Endodermal cell (in vitro differentiated cells): ENCODE results near the gene SLC37A4. TPM values are rescaled to one million over a fixed set of nuclear protein-coding genes. Genes with fewer than 3 reads are reported as not detected.
A peak's percentile ranks its signal among the peaks of the same experiment; 100 is the strongest.

Source experiments
- DNase-seq: peaks from one replicate; pipeline ENCODE4 v3.0.0-alpha.2; 2017
- H3K27ac ChIP-seq: 2 replicates; pipeline ENCODE4 v1.5.1; 2013; ENCODE audit warnings: mild to moderate bottlenecking, low read depth, low read length, moderate library complexity
- H3K27me3 ChIP-seq: 2 replicates; pipeline ENCODE4 v1.6.1; 2013; ENCODE audit warnings: mild to moderate bottlenecking, low read length, moderate library complexity; ENCODE audit not compliant: insufficient read depth, control insufficient read depth, poor library complexity, severe bottlenecking
- H3K36me3 ChIP-seq: 2 replicates; pipeline ENCODE4 v1.7.0; 2013; ENCODE audit warnings: mild to moderate bottlenecking, low read length, moderate library complexity; ENCODE audit not compliant: control insufficient read depth, insufficient read depth
- H3K4me1 ChIP-seq: one replicate; pipeline ENCODE4 v1.7.0; 2013; ENCODE audit warnings: low read length; ENCODE audit not compliant: control insufficient read depth, insufficient read depth
- H3K4me3 ChIP-seq: 2 replicates; pipeline ENCODE4 v1.5.1; 2013; ENCODE audit warnings: mild to moderate bottlenecking, low read length, moderate library complexity
- H3K9ac ChIP-seq: 2 replicates; pipeline ENCODE4 v1.6.1; 2013; ENCODE audit warnings: mild to moderate bottlenecking, low read length, moderate library complexity; ENCODE audit not compliant: poor library complexity, severe bottlenecking; ENCODE audit errors: extremely low read depth
- H3K9me3 ChIP-seq: 2 replicates; pipeline ENCODE4 v1.6.1; 2013; ENCODE audit warnings: mild to moderate bottlenecking, low read length, moderate library complexity; ENCODE audit not compliant: control insufficient read depth
- H3K27ac Mint-ChIP-seq: 2 replicates; pipeline ENCODE4 v1.8.0; 2020; ENCODE audit warnings: mixed read lengths
- H3K27me3 Mint-ChIP-seq: 2 replicates; pipeline ENCODE4 v1.8.0; 2021; ENCODE audit warnings: mild to moderate bottlenecking, mixed read lengths; ENCODE audit not compliant: insufficient read depth
- H3K36me3 Mint-ChIP-seq: 2 replicates; pipeline ENCODE4 v1.8.0; 2020; ENCODE audit warnings: low read depth, mixed read lengths
- H3K4me1 Mint-ChIP-seq: 2 replicates; pipeline ENCODE4 v1.8.0; 2020; ENCODE audit warnings: mixed read lengths
- H3K4me3 Mint-ChIP-seq: 2 replicates; pipeline ENCODE4 v1.8.0; 2020; ENCODE audit warnings: mild to moderate bottlenecking, moderate library complexity, mixed read lengths
- H3K9me3 Mint-ChIP-seq: 2 replicates; pipeline ENCODE4 v1.8.0; 2020; ENCODE audit warnings: mild to moderate bottlenecking, mixed read lengths
- CTCF ChIP-seq: fragments of 200-600 bp; sonication (generic); conservative IDR thresholded peaks from 2 replicates; pipeline ENCODE4 v1.5.0; 2021; ENCODE audit warnings: antibody characterized with exemption, mild to moderate bottlenecking
- WGBS, 2 experiments: methylation state at CpG; one replicate each; pipeline versions ENCODE4 v1.1.5 to v1.1.7; 2013; ENCODE audit warnings: missing lambda C conversion rate in 2 of 2, mixed read lengths in 1 of 2; ENCODE audit not compliant: insufficient coverage in 1 of 2, insufficient read length in 1 of 2; 5-methylcytosine and 5-hydroxymethylcytosine counted together
- total RNA-seq, 2 donors: library from RNA; stranded (reverse); fragmentation: NEBNext Ultra II Directional in 1 of 2; extraction: Animal tissue kit (Norgen Biotek cat#: 25700) in 1 of 2; gene quantifications; 2 replicates in 1 of 2; 3 replicates in 1 of 2; pipeline ENCODE4 v1.2.1, GENCODE V29; 2021

Gene SLC37A4
- total RNA-seq, 2 donors from 2014 or later = 63.6 to 75.3 TPM

GRCh38 chr11:119028346-119029068 is 2.2 kb downstream of the SLC37A4 start:
- peaks cover 27% of the 10 kb centered on the region for H3K4me1 ChIP-seq
- Mint-ChIP-seq H3K4me1 (peaks cover 56% of the 10 kb centered on the region), H3K9me3 (no peaks in the 10 kb centered on the region), H3K27me3 (no peaks in the 10 kb centered on the region), H3K4me3 (peak overlapping the region; percentile 70), H3K36me3 (peaks cover 45% of the 10 kb centered on the region), H3K27ac (peak overlapping the region; percentile 87)
- DNase-seq = peak; percentile 66
- no peaks in the 10 kb centered on the region for H3K27me3 ChIP-seq
- peak overlapping the region; percentile 93 for H3K4me3 ChIP-seq
- no peaks in the 10 kb centered on the region for H3K9me3 ChIP-seq
- H3K9ac ChIP-seq = no peak overlapping the region
- H3K36me3 ChIP-seq = peaks cover 39% of the 10 kb centered on the region
- no peak overlapping the region for H3K27ac ChIP-seq
- WGBS, 2 experiments = 76 to 84% methylated on average over 8 to 9 of the region's 9 CpGs
- TF ChIP-seq CTCF = no peak

- H3K4me1 ChIP-seq = peaks cover 27% of the 10 kb centered on the region
- no peak for TF ChIP-seq CTCF
- H3K9ac ChIP-seq = no peak overlapping the region
- DNase-seq = no peak
- no peak overlapping the region for H3K27ac ChIP-seq
- no peaks in the 10 kb centered on the region for H3K27me3 ChIP-seq
- Mint-ChIP-seq H3K4me3 (peak overlapping the region; percentile 70), H3K27me3 (no peaks in the 10 kb centered on the region), H3K4me1 (peaks cover 61% of the 10 kb centered on the region), H3K9me3 (no peaks in the 10 kb centered on the region), H3K36me3 (peaks cover 50% of the 10 kb centered on the region), H3K27ac (peak overlapping the region; percentile 87)
- peak overlapping the region; percentile 34 for H3K4me3 ChIP-seq
- 87 to 100% methylated on average over 4 to 9 of the region's 9 CpGs for WGBS, 2 experiments
- H3K36me3 ChIP-seq = peaks cover 45% of the 10 kb centered on the region
- no peaks in the 10 kb centered on the region for H3K9me3 ChIP-seq
Observed at GRCh38 chr11:119027561-119028345, 2.9 kb downstream of the SLC37A4 start.

GRCh38 chr11:119026970-119027369 is 3.7 kb downstream of the SLC37A4 start:
- no peaks in the 10 kb centered on the region for H3K9me3 Mint-ChIP-seq
- peak overlapping the region; percentile 70 for H3K4me3 Mint-ChIP-seq
- no peak for TF ChIP-seq CTCF
- H3K27me3 Mint-ChIP-seq = no peaks in the 10 kb centered on the region
- Histone ChIP-seq H3K36me3 (peaks cover 45% of the 10 kb centered on the region), H3K9me3 (no peaks in the 10 kb centered on the region), H3K4me1 (peaks cover 27% of the 10 kb centered on the region), H3K4me3 (no peak overlapping the region), H3K9ac (no peak overlapping the region), H3K27me3 (no peaks in the 10 kb centered on the region), H3K27ac (no peak overlapping the region)
- WGBS, 2 experiments = 93 to 100% methylated on average over 1 to 2 of the region's 2 CpGs
- H3K36me3 Mint-ChIP-seq = peaks cover 56% of the 10 kb centered on the region
- no peak overlapping the region for H3K27ac Mint-ChIP-seq
- peaks cover 60% of the 10 kb centered on the region for H3K4me1 Mint-ChIP-seq
- no peak for DNase-seq
